Colonic mucosa (tissue), 4 donors: ENCODE results near the gene UGT1A10. TPM values are rescaled to one million over a fixed set of nuclear protein-coding genes. Genes with fewer than 3 reads are reported as not detected.
"Not testable (repeated sequence)": the region's sequence is repeated elsewhere in the genome, so short reads cannot be mapped to it uniquely, and the experiment has no call there.

ENCODE experiments used
- DNase-seq: peaks from one replicate; pipeline ENCODE4 v3.0.0-alpha.2; 2020
- H3K27ac ChIP-seq: fragments of 200-600 bp; one replicate; pipeline ENCODE4 v1.8.0; 2021
- H3K27me3 ChIP-seq: fragments of 200-600 bp; one replicate; pipeline ENCODE4 v1.8.0; 2021
- H3K36me3 ChIP-seq: fragments of 200-600 bp; one replicate; pipeline ENCODE4 v1.8.0; 2021
- H3K4me1 ChIP-seq: fragments of 200-600 bp; one replicate; pipeline ENCODE4 v1.8.0; 2021; ENCODE audit warnings: mild to moderate bottlenecking
- H3K4me3 ChIP-seq: fragments of 200-600 bp; one replicate; pipeline ENCODE4 v1.8.0; 2021
- H3K9ac ChIP-seq, 2 donors: one replicate each; pipeline ENCODE4 v1.7.0; 2013; ENCODE audit warnings: control low read depth in 2 of 2, low read depth in 2 of 2, low read length in 2 of 2
- H3K9me3 ChIP-seq: fragments of 200-600 bp; one replicate; pipeline ENCODE4 v1.8.0; 2021
- CTCF ChIP-seq: fragments of 200-600 bp; IDR thresholded peaks from one replicate; pipeline ENCODE4 v1.8.0; 2022; ENCODE audit warnings: antibody characterized with exemption, mild to moderate bottlenecking
- intact Hi-C: fragments of 100-400 bp; cut with DNase I; formaldehyde crosslinking; loops from one replicate; pipeline ENCODE4 v1.14.1; 2022
- total RNA-seq, 2 donors: library from RNA; stranded (reverse); fragmentation: NEBNext Ultra II Directional in 1 of 2; extraction: Animal tissue kit (Norgen Biotek cat#: 25700) in 1 of 2; gene quantifications; one replicate each; pipeline ENCODE4 v1.2.1, GENCODE V29; 2021
- donor health status: healthy.
- donor health status: DM: no; HTN: no; CAD: no.
- donor health status: DM: no; HTN: no; CAD: no.

Gene UGT1A10
- total RNA-seq, 2 donors from 2014 or later, result 45.2 to 82.9 TPM

- no peak for DNase-seq
- TF ChIP-seq CTCF, result no peak
- no peaks in the 10 kb centered on the region for H3K36me3 ChIP-seq
- no peaks in the 10 kb centered on the region for H3K27me3 ChIP-seq
- no peak overlapping the region for H3K9ac ChIP-seq
- no peak overlapping the region for H3K27ac ChIP-seq
- no peak overlapping the region for H3K4me3 ChIP-seq
- peaks cover 3% of the 10 kb centered on the region for H3K4me1 ChIP-seq
- no peaks in the 10 kb centered on the region for H3K9me3 ChIP-seq
- intact Hi-C loops, result no loop called here
Observed at GRCh38 chr2:233693963-233694362, 57.7 kb downstream of the UGT1A10 start.

GRCh38 chr2:233698740-233699139 is 62.5 kb downstream of the UGT1A10 start:
- Histone ChIP-seq H3K27me3 (no peaks in the 10 kb centered on the region), H3K9ac (no peak overlapping the region), H3K4me1 (no peaks in the 10 kb centered on the region), H3K36me3 (no peaks in the 10 kb centered on the region), H3K27ac (no peak overlapping the region), H3K4me3 (no peak overlapping the region), H3K9me3 (no peaks in the 10 kb centered on the region)
- no peak for DNase-seq
- TF ChIP-seq CTCF, result no peak
- intact Hi-C loops, result no loop called here

GRCh38 chr2:233699424-233700027 is 63.3 kb downstream of the UGT1A10 start:
- no peaks in the 10 kb centered on the region for H3K36me3 ChIP-seq
- H3K9ac ChIP-seq, result no peak overlapping the region
- no peak overlapping the region for H3K4me3 ChIP-seq
- DNase-seq, result no peak
- intact Hi-C loops, result no loop called here
- no peaks in the 10 kb centered on the region for H3K4me1 ChIP-seq
- no peaks in the 10 kb centered on the region for H3K9me3 ChIP-seq
- H3K27ac ChIP-seq, result no peak overlapping the region
- H3K27me3 ChIP-seq, result no peaks in the 10 kb centered on the region
- TF ChIP-seq CTCF, result no peak

GRCh38 chr2:233700028-233700635 is 63.9 kb downstream of the UGT1A10 start:
- no peak for TF ChIP-seq CTCF
- Histone ChIP-seq H3K4me1 (no peaks in the 10 kb centered on the region), H3K27me3 (no peaks in the 10 kb centered on the region), H3K36me3 (no peaks in the 10 kb centered on the region), H3K27ac (no peak overlapping the region), H3K9ac (no peak overlapping the region), H3K9me3 (no peaks in the 10 kb centered on the region), H3K4me3 (no peak overlapping the region)
- intact Hi-C loops, result no loop called here
- DNase-seq, result no peak

GRCh38 chr2:233700842-233701241 is 64.6 kb downstream of the UGT1A10 start:
- H3K27ac ChIP-seq, H3K4me3 ChIP-seq, H3K36me3 ChIP-seq, H3K9ac ChIP-seq, H3K9me3 ChIP-seq, H3K4me1 ChIP-seq, intact Hi-C loops, DNase-seq, H3K27me3 ChIP-seq: not testable (repeated sequence)

GRCh38 chr2:233702238-233702637 is 66.0 kb downstream of the UGT1A10 start:
- Histone ChIP-seq H3K27me3 (no peaks in the 10 kb centered on the region), H3K27ac (no peak overlapping the region), H3K4me3 (no peak overlapping the region), H3K36me3 (no peaks in the 10 kb centered on the region), H3K9me3 (no peaks in the 10 kb centered on the region), H3K4me1 (no peaks in the 10 kb centered on the region), H3K9ac (no peak overlapping the region)
- intact Hi-C loops, result no loop called here
- no peak for DNase-seq
- no peak for TF ChIP-seq CTCF
